Activated naive CD8-positive, alpha-beta T cell treated with anti-CD3 and anti-CD28 coated beads for 36 hours (primary cell): ENCODE measurements around the gene FAM163B. TPM values are rescaled to one million over a fixed set of nuclear protein-coding genes. Genes with fewer than 3 reads are reported as not detected.
"Not testable (repeated sequence)": the region's sequence is repeated elsewhere in the genome, so short reads cannot be mapped to it uniquely, and the experiment has no call there.

Source experiments
- DNase-seq: peaks from one replicate; pipeline ENCODE4 v3.0.0; 2021
- H3K27ac Mint-ChIP-seq: one replicate; pipeline ENCODE4 v1.8.0; 2022; ENCODE audit warnings: mild to moderate bottlenecking, moderate library complexity, mixed read lengths
- H3K27me3 Mint-ChIP-seq: one replicate; pipeline ENCODE4 v1.8.0; 2022; ENCODE audit warnings: mild to moderate bottlenecking, mixed read lengths
- H3K36me3 Mint-ChIP-seq: one replicate; pipeline ENCODE4 v1.8.0; 2021; ENCODE audit warnings: mild to moderate bottlenecking, mixed read lengths
- H3K4me1 Mint-ChIP-seq: one replicate; pipeline ENCODE4 v1.8.0; 2021; ENCODE audit warnings: mixed read lengths
- H3K4me3 Mint-ChIP-seq: one replicate; pipeline ENCODE4 v1.8.0; 2022; ENCODE audit warnings: mild to moderate bottlenecking, moderate library complexity, mixed read lengths
- H3K9me3 Mint-ChIP-seq: one replicate; pipeline ENCODE4 v1.8.0; 2022; ENCODE audit warnings: mixed read lengths
- total RNA-seq, 2 experiments: library from RNA; stranded (reverse); gene quantifications; one replicate each; pipeline ENCODE4 v1.2.3, GENCODE V29; 2021

FAM163B gene
- total RNA-seq, 2 experiments from 2014 or later = not detected

DNA sequence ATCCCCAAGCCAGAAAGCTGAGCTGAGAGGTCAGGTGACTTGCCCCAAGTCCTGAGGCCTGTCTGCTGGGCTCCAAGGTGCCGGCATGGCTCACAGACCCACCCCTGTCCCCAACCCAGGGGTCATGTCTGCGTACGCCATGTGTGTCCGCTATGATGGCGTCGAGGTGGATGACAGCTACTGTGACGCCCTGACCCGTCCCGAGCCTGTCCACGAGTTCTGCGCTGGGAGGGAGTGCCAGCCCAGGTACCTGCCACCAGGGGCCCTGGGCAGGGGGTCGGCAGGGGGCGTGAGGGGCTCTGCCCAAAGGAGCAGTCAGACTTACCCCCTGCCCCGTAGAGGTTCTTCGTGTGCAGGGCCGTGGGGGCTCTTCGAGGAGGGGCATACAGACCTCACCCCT, 42.4 kb downstream of the FAM163B start:
- Mint-ChIP-seq H3K4me1 (peaks cover 5% of the 10 kb centered on the region), H3K9me3 (no peaks in the 10 kb centered on the region), H3K27ac (no peak overlapping the region), H3K27me3 (no peaks in the 10 kb centered on the region), H3K36me3 (no peaks in the 10 kb centered on the region), H3K4me3 (no peak overlapping the region)
- no peak for DNase-seq

DNA sequence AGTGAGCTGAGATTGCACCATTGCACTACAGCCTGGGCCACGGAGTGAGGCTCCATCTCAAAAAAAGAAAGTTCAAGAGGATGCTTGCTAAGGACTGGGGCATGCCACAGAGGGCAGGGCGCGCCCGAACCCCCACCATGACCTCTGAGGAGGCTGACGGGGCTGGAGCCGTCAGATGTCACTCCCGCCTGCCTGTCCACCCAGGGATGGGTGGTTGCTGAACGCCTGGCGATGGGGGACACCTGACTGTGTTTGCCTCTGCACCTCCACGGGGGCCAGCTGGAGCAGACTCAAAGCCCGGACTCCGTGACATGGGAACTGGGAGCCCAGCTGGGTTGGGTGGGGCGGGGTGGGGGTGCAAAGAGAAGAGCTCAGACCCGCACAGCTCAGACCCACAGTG, 42.8 kb downstream of the FAM163B start:
- Mint-ChIP-seq H3K9me3 (no peaks in the 10 kb centered on the region), H3K27ac (no peak overlapping the region), H3K4me3 (no peak overlapping the region), H3K36me3 (no peaks in the 10 kb centered on the region), H3K27me3 (no peaks in the 10 kb centered on the region), H3K4me1 (peaks cover 5% of the 10 kb centered on the region)
- no peak for DNase-seq

DNA sequence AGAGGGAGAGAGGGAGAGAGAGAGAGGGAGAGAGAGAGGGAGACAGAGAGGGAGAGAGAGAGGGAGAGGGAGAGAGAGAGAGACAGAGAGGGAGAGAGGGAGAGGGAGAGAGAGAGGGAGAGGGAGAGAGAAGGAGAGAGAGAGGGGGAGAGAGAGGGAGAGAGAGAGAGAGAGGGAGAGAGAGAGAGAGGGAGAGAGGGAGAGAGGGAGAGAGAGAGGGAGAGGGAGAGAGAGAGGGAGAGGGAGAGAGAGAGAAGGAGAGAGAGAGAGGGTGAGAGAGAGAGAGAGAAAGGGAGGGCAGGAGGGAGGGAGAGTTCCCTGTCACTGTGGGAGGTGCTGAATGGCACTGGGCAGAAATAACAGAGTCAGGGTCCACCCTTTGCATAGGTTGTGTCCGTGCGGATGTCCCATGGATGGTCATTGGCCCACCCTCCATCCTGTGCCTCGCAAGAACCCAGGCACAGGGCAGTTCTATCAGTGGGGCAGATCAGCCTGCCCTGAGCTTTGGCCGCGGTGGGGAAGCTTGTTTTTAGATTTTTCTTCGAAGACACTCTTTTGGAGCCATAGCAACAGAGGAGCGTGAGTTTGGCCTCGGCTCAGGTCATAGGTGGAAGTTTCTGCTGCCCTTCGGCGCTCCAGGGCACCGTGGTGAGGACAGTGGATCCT, 44.6 kb downstream of the FAM163B start:
- Mint-ChIP-seq H3K36me3 (no peaks in the 10 kb centered on the region), H3K9me3 (no peaks in the 10 kb centered on the region), H3K27me3 (no peaks in the 10 kb centered on the region), H3K4me3 (no peak overlapping the region), H3K27ac (no peak overlapping the region), H3K4me1 (peaks cover 5% of the 10 kb centered on the region)
- DNase-seq = no peak

DNA sequence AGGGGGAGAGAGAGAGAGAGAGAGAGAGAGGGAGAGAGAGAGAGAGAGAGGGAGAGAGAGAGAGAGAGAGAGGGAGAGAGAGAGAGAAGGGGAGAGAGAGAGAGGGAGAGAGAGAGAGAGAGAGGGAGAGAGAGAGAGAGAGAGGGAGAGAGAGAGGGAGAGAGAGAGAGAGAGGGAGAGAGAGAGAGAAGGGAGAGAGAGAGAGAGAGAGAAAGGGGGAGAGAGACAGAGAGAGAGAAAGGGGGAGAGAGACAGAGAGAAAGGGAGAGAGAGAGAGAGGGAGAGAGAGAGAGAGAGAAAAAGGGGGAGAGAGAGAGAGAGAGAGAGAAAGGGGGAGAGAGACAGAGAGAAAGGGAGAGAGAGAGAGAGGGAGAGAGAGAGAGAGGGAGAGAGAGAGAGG, 45.4 kb downstream of the FAM163B start:
- not testable (repeated sequence) for H3K9me3 Mint-ChIP-seq, H3K27ac Mint-ChIP-seq, H3K4me3 Mint-ChIP-seq

DNA sequence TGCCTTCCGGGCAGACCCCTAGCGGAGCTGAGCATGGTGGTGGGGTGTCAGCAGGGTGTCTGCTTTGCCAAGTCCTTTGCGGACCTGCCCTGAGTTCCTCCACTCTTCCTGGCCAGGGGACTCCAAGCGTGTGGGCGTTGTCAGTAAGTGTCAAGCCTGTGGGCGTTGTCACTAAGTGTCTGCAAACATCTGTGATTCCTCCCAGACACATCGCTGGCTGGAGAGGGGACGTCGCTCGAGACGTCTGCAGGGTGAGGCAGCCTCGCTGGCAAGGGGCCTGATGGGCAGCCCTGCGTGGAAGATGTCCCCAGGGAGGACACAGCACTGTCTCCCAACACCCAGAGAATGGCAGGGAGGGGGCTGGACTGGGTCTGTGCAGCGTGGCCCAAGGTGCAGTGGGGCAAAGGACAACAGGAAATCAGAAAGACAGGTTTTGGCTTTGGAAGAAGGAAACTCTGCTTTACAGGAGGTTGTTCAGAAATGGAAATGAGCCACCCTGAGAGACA, 45.8 kb downstream of the FAM163B start:
- no peak for DNase-seq
- Mint-ChIP-seq H3K27ac (no peak overlapping the region), H3K9me3 (no peaks in the 10 kb centered on the region), H3K27me3 (no peaks in the 10 kb centered on the region), H3K4me3 (no peak overlapping the region), H3K36me3 (no peaks in the 10 kb centered on the region), H3K4me1 (peaks cover 13% of the 10 kb centered on the region)

More for the DNA sequence above, 45.4 kb downstream of the FAM163B start:
- H3K27me3 Mint-ChIP-seq, H3K36me3 Mint-ChIP-seq, H3K4me1 Mint-ChIP-seq, DNase-seq: not testable (repeated sequence)

DNA sequence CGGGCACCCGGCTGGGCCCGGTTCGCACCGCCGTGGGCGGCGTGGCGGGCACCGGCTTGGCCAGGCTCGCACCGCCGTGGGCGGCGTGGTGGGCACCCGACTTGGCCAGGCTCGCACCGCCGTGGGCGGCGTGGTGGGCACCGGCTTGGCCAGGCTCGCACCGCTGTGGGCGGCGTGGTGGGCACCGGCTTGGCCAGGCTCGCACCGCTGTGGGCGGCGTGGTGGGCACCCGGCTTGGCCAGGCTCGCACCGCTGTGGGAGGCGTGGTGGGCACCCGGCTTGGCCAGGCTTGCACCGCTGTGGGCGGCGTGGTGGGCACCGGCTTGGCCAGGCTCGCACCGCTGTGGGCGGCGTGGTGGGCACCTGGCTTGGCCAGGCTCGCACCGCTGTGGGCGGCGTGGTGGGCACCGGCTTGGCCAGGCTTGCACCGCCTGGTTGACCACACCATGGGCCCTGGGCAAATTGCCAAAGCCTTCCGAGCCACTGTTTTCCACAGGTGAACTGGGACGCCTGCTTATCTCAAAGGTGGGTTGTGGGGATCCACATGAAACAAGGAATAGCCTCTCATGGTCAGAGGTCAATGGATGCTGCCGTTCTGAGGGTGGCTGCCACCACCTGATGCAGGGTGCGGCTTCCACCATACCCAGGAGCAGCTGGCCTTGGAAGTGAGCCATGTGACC, 46.4 kb downstream of the FAM163B start:
- peaks cover 17% of the 10 kb centered on the region for H3K4me1 Mint-ChIP-seq
- no peaks in the 10 kb centered on the region for H3K36me3 Mint-ChIP-seq
- H3K9me3 Mint-ChIP-seq = no peaks in the 10 kb centered on the region
- H3K27me3 Mint-ChIP-seq = no peaks in the 10 kb centered on the region
- no peak overlapping the region for H3K27ac Mint-ChIP-seq
- H3K4me3 Mint-ChIP-seq = no peak overlapping the region
- DNase-seq = no peak

DNA sequence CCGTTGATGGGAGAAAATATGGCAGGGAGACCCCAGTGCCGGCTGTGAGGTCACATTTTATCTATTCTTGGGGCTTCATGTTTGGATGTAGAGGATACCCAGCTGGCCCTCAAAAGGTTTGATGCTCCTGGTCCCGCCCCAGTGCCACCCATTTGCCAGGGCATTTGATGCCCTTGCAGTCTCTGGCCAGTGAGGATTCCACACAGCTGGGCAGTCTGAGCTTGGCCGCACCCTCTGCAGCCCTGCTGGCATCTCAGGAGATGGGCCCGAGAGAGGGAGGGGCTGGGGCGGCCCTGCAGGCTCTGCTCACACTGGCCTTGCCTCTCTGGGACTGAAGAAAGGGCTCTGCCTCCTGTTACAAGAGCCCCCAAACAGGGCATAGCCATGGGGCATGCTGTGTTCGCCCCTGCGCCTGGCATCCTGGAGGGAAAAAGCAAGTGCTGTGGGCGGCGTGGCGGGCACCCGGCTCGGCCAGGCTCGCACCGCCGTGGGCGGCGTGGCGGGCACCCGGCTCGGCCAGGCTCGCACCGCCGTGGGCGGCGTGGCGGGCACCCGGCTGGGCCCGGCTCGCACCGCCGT, 47.1 kb downstream of the FAM163B start:
- no peak for DNase-seq
- Mint-ChIP-seq H3K27me3 (no peaks in the 10 kb centered on the region), H3K9me3 (no peaks in the 10 kb centered on the region), H3K4me3 (no peak overlapping the region), H3K27ac (no peak overlapping the region), H3K4me1 (peaks cover 17% of the 10 kb centered on the region), H3K36me3 (no peaks in the 10 kb centered on the region)

DNA sequence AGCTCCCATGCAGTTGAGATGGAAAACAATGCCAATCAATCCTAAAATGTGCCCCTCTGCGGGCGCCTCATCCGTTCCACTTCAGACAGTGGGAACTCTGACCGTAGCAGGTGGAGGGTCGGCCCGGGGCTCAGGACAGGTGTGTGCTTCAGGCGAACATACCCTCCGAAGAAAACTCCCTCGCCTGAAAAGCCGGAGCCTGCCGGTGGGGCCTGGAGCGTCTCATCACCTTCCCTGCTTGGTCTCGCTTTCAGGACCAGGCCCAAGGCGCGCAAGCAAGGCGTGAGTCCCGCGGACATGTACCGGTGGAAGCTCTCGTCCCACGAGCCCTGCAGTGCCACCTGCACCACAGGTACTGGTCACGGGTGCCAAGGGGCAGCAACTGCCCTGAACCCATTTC, 48.2 kb downstream of the FAM163B start:
- Mint-ChIP-seq H3K36me3 (no peaks in the 10 kb centered on the region), H3K27ac (no peak overlapping the region), H3K4me3 (no peak overlapping the region), H3K4me1 (peaks cover 17% of the 10 kb centered on the region), H3K9me3 (no peaks in the 10 kb centered on the region), H3K27me3 (no peaks in the 10 kb centered on the region)
- DNase-seq = no peak

DNA sequence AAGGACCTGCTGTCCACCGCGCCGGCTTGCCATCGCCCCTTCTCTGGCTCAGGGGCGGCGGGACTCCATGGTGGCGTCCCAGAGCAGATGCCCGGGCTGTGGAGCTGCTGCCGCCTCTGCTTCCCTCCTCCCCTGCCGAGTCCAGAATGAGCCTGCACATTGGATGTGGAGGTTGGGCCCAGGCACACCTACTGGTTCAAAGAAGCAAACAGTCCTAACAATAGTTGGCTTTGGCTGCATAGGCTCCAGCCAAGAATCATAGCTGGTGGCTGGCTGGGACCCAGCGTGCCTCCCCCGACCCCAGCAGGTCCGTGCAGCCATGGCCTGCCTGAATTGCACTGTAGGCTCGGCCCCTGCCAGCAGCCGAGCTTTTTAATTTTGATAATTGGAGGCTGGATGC, 48.9 kb downstream of the FAM163B start:
- no peaks in the 10 kb centered on the region for H3K9me3 Mint-ChIP-seq
- DNase-seq = no peak
- no peaks in the 10 kb centered on the region for H3K36me3 Mint-ChIP-seq
- no peak overlapping the region for H3K27ac Mint-ChIP-seq
- H3K27me3 Mint-ChIP-seq = no peaks in the 10 kb centered on the region
- peaks cover 17% of the 10 kb centered on the region for H3K4me1 Mint-ChIP-seq
- H3K4me3 Mint-ChIP-seq = no peak overlapping the region

DNA sequence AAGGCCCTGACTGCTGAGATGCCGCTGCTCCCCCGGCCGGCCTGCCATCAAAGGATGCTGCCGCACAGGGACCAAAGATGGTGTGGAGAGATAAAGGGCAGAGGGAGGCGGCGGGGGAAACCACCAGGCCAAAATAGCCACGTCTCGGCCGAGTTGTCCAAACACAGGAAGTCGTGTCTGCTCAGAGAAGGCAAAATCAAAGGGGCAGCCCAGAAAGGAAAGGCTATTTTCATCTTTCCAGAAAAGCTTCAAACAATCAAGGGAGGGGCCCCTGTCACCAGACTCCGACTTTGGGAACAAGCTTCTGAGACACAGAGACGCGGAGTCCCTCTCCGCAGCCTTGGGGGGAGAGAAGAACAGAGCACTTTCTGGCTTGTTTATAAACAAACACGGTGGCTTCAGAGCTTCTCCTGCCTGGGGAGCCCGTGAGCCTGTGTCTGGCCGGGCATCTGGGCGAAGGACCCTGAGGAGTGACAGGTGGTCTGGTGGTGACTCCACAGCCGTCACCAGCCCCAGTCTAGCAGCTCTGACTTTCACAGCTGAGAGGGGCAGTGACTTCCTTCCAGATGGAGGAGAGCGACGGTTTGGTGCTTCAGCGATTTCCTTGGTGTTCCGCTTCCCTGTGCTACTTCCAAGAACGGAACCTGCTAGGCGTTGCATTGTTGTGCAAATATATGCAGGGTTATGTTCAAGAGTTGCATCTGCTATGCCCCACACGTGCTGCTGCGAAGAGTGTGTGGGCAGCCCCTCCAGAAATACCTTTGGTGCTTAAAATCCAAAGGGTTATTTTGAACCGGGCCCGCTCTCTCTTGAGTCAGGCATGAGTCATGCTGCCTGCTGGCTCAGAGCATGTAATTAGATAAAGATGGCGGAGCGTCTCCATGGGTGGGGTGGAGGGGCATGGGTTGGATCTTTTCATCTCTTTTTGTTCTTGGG, 50.7 kb downstream of the FAM163B start:
- no peak overlapping the region for H3K4me3 Mint-ChIP-seq
- peak; percentile 23 for DNase-seq
- H3K36me3 Mint-ChIP-seq = no peaks in the 10 kb centered on the region
- H3K9me3 Mint-ChIP-seq = no peaks in the 10 kb centered on the region
- H3K27me3 Mint-ChIP-seq = no peaks in the 10 kb centered on the region
- no peak overlapping the region for H3K27ac Mint-ChIP-seq
- H3K4me1 Mint-ChIP-seq = peaks cover 17% of the 10 kb centered on the region

DNA sequence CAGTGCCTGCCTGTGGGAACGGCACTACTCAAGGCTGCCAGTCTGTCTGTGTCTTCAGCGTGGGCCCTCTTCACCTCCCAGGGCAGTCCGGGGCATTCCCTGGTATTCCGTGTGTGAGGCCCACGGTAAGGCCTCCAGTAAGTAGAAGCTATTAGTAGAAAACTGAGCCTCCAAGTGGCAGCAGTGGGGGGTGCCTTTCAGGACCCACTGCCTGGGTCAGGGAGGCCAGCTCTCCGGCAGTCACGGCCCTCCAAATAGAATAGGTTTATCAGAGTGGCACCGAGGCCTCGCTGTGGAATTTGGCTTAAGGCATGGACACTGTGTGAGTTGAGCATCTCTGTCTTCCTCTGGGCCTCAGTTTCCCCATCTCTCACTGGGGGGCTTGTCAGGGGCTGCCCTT, 51.6 kb downstream of the FAM163B start:
- no peak for DNase-seq
- no peak overlapping the region for H3K4me3 Mint-ChIP-seq
- H3K27ac Mint-ChIP-seq = no peak overlapping the region
- H3K9me3 Mint-ChIP-seq = no peaks in the 10 kb centered on the region
- H3K27me3 Mint-ChIP-seq = no peaks in the 10 kb centered on the region
- no peaks in the 10 kb centered on the region for H3K36me3 Mint-ChIP-seq
- peaks cover 12% of the 10 kb centered on the region for H3K4me1 Mint-ChIP-seq

DNA sequence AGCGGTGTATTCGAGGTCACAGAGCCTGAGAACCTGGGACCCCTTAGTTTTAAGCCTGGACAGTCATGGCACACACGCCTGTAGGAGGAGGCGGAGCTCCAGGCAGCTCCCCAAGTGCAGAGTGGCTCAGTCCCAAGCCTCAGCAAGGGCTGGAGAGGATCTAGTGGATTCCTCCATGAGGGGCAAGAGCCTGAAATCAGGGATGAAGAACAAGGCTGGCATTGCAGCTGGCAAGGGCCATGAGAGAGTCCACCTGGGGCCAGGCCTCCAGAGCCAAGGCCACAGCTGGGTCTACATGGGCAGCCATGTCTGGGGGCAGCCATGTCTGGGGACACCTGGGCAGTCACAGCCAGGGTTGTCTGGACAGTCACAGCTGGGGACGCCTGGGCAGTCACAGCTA, 52.8 kb downstream of the FAM163B start:
- Mint-ChIP-seq H3K9me3 (no peaks in the 10 kb centered on the region), H3K4me3 (no peak overlapping the region), H3K27me3 (no peaks in the 10 kb centered on the region), H3K27ac (no peak overlapping the region), H3K4me1 (peaks cover 12% of the 10 kb centered on the region), H3K36me3 (no peaks in the 10 kb centered on the region)
- no peak for DNase-seq

DNA sequence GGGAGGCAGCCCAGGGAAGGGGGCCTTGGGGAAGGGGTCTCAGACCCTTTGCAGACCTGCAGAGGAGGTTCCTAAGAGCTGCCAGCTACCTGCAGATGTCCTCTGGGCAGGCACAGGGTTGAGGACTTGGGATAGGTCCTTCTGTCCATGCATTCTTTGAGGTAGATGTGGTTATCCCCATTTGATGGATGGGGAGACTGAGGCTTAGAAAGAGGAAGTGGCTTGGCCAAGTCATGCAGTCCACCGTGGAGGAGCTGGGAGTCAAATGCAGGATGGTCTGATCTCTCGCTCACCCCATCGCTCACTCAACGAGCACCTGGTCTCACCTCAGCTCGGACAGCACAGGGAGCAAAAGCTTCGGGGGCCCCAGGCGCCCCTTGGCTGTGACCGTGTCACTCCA, 54.5 kb downstream of the FAM163B start:
- Mint-ChIP-seq H3K4me1 (peaks cover 12% of the 10 kb centered on the region), H3K27me3 (no peaks in the 10 kb centered on the region), H3K9me3 (no peaks in the 10 kb centered on the region), H3K36me3 (no peaks in the 10 kb centered on the region), H3K4me3 (no peak overlapping the region), H3K27ac (no peak overlapping the region)
- no peak for DNase-seq

DNA sequence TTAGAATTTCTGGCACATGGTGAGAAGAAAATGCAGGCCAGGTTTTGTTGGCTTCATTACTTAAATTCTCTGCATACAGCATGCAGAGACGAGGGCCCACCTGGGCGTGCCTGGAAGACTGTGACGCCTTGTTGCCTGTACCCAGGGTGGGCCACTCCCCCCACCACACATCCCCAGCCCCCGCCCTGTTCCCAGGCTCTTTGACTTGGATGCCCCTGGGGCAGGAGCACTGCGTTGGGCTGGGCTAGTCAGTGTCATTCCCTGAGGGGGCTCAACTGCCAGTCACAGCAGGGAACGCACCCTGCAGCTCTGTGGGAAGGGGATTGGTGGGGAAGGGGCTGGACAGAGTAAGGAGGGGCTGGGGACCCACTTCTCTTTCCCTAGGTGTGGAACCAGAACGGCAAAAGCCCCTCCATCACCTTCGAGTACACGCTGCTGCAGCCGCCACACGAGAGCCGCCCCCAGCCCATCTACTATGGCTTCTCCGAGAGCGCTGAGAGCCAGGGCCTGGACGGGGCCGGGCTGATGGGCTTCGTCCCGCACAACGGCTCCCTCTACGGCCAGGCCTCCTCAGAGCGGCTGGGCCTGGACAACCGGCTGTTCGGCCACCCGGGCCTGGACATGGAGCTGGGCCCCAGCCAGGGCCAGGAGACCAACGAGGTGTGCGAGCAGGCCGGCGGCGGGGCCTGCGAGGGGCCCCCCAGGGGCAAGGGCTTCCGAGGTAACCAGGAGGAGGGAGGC, 55.0 kb downstream of the FAM163B start:
- Mint-ChIP-seq H3K4me3 (no peak overlapping the region), H3K27me3 (no peaks in the 10 kb centered on the region), H3K4me1 (peaks cover 12% of the 10 kb centered on the region), H3K27ac (no peak overlapping the region), H3K36me3 (no peaks in the 10 kb centered on the region), H3K9me3 (no peaks in the 10 kb centered on the region)
- no peak for DNase-seq
